HG03064 (cell line): Measurements from ENCODE around the gene COBLL1.
"Not testable (repeated sequence)": the region's sequence is repeated elsewhere in the genome, so short reads cannot be mapped to it uniquely, and the experiment has no call there.

ENCODE experiments used
- ATAC-seq: cut with Tn5 transposase; IDR thresholded peaks from one replicate; pipeline ENCODE4 v1.9.1; 2021; ENCODE audit warnings: low read depth; ENCODE audit not compliant: unreplicated experiment

COBLL1 gene, protein sequence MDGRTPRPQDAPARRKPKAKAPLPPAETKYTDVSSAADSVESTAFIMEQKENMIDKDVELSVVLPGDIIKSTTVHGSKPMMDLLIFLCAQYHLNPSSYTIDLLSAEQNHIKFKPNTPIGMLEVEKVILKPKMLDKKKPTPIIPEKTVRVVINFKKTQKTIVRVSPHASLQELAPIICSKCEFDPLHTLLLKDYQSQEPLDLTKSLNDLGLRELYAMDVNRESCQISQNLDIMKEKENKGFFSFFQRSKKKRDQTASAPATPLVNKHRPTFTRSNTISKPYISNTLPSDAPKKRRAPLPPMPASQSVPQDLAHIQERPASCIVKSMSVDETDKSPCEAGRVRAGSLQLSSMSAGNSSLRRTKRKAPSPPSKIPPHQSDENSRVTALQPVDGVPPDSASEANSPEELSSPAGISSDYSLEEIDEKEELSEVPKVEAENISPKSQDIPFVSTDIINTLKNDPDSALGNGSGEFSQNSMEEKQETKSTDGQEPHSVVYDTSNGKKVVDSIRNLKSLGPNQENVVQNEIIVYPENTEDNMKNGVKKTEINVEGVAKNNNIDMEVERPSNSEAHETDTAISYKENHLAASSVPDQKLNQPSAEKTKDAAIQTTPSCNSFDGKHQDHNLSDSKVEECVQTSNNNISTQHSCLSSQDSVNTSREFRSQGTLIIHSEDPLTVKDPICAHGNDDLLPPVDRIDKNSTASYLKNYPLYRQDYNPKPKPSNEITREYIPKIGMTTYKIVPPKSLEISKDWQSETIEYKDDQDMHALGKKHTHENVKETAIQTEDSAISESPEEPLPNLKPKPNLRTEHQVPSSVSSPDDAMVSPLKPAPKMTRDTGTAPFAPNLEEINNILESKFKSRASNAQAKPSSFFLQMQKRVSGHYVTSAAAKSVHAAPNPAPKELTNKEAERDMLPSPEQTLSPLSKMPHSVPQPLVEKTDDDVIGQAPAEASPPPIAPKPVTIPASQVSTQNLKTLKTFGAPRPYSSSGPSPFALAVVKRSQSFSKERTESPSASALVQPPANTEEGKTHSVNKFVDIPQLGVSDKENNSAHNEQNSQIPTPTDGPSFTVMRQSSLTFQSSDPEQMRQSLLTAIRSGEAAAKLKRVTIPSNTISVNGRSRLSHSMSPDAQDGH

GRCh38 chr2:164841719-164842623 is at the start of gene COBLL1:
Gene COBLL1 (minus strand): TSS chr2:164841823. CDS start chr2:164841196, 627 bp downstream.
- ATAC-seq, result peak; percentile 54

DNA sequence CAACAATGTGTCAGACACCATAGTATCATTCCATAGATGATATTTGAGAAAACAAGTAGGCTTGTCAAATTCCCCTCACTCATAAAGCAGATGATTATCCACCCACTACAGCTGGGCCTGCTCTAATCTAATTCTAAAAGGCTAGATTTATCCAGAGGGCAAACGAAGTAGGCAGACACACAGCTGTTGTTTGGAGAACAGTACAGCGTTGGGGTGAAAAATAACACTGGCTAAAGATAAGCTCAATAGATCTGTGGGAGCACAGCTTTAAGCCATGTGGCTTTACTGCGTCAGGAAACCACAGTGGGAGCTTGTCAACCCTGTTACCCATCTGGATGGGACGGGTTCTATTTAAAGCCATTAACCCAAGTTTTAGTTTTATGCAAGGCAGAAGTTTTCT is 48.9 kb upstream of the COBLL1 start:
- no peak for ATAC-seq

- no peak for ATAC-seq
These were observed 47.0 kb upstream of the COBLL1 start for GRCh38 chr2:164888592-164888991.

DNA sequence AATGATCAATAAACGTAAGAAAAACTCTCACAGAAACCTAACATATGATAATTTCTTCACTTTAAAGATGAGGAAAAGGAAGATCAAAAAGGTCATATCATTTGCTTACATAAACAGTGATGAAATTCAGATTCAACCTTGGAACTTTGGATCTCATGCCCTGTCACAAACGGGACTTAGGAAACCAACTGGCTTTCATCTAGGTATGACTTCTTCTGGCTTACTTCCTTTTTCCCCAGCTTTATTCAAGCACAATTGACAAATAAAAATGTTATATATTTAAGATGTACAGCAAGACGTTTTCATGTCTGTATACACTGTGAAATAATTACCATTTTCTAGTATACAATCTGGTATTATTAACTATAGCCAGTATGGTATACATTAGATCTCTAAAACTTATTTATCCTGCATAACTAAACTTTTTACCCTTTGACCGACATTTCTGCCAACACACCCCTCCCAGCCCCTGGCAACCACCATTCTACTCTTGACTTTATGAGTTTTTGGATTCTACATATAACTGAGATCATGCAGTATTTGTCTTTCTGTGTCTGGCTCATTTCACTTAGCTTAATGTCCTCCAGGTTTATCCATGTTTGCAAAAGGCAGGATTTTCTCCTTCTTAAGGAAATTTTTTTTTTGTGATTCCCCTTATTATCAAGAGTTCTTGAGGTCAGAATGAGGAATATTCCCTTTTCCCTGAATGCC is 46.0 kb upstream of the COBLL1 start:
- ATAC-seq, result no peak

GRCh38 chr2:164882276-164882675 is 40.7 kb upstream of the COBLL1 start:
- no peak for ATAC-seq

DNA sequence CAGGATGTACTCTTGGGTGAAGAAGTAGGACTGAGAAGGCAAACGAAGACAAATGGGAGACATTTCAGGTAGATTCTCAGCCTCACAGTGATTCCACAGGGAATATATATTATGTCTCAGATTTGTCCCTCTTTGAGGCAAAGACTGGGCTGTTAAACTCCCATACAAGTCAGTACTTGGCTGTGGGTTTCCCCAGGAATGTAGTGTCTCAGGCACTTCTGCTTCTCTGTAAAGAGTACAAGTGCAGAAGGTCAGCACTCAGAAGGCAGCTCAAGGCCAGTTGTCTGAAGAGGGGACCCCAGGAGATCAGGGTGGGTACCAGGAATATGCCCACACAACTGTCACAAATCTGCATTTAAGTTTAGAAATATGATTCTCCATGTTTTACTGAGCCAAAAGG is 39.9 kb upstream of the COBLL1 start:
- ATAC-seq, result no peak

DNA sequence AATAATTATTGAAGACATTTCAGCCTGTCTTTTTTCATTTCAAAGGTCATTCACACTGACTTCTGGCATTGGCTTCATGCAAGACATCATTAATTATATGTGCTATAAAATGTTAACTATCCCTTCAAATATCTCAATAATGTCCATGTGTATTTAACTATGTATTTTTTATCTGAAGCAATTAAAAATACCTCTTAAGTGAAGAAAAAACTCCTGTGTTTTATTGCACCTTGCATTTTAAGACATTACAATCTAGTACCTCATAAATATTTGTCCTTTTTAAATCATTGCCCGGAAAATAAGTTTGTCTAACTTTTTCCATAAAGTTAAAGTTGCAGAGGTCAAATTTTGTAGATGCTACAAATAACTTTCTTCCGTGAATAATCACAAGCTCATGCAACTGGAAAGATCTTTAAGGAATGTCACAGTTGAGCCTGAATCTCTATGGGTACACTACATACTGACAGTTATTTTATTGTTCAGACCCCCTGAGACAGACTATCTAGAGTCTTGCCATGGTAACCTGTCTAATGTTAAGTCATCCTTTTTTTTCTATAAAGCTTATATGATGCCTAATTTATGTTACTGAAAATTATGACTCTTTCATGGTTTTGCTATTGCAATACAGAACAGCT is 38.4 kb upstream of the COBLL1 start:
- no peak for ATAC-seq

DNA sequence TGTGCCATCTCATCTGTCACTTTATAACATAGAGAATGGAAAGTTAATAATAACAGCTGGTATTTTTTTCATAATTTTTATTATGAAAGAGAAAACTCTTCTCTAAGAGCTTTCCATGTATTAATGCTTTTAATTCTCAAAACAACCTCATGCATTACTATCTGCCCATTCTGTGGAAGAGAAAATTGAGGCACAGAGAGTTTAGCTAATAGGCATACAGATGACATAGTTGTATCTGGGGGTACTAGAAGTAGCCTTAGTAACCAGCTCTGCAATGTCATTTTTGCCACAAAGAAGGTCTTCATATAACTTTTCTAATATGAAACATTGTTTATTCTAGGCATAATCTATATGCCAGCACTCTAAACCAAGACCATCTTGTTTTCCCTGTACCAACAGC is 36.3 kb upstream of the COBLL1 start:
- no peak for ATAC-seq

DNA sequence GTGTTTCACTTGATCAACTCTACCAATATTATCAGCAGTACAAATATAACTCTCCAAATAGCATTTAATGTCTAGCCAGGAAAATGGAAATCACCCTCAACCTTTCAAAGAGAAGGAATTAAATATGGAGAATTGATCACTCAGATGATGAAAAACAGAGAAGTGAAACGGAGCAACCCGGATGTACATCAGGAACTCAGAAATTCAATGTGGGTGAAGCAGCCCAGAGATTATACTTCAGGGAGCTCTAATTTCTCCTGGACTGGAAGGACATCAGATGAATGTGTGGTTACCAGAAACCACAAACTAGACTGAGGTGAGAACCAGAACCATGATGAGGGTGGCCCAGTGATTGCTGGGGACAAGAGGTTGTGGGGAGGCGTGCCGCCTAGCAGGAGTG is 35.5 kb upstream of the COBLL1 start:
- no peak for ATAC-seq

- no peak for ATAC-seq
These were observed 33.9 kb upstream of the COBLL1 start for GRCh38 chr2:164875334-164876205.

DNA sequence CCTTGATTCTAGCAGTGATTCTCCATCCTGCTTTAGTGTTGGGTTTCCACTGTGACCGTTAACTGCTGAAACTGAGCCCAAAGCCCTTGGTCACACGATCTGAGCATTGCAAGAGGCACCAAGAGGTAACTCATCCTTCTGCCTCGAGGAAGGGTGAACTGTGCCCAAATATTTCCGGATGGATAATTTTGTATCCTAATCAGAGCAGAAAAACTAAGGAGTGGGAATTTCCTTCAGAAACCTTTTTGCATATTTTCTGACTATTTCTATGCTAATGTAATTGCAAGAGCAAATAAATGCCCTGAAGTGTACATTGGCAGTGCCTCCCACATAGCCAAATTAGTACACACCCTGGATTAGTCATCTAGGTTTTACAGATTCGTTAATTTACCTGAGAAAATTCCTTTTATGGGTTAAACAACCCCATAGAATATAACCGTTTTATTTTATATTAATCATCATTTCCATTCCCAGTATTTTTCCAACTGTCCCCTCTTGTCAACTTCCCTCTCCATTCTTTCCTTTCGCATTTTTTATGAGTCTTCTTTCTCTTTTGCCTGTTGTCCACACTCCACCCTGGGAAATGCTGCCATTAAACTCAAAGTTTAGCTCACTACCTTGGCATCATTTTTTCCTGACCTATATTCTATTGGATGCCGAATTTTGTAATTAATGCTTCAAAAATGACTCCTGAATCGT is 31.7 kb upstream of the COBLL1 start:
- no peak for ATAC-seq

DNA sequence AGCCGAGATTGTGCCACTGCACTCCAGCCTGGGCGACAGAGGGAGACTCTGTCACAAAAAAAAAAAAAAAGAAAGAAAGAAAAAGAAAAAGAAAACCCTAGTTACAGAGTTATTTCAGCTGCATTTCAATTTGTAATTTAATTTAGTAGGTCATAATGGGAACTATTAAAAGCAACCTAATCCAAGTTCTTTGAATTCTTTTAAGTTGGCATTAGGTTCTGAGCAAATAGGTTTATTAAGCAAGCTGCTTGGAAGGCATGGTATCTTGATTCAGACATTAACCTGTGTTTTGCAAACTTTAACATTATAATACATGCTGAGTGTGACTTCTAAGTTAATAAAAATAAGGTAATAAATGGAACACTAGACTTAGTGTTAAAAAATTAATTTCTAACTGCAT is 29.8 kb upstream of the COBLL1 start:
- ATAC-seq, result no peak

GRCh38 chr2:164869420-164869772 is 27.8 kb upstream of the COBLL1 start:
- no peak for ATAC-seq

DNA sequence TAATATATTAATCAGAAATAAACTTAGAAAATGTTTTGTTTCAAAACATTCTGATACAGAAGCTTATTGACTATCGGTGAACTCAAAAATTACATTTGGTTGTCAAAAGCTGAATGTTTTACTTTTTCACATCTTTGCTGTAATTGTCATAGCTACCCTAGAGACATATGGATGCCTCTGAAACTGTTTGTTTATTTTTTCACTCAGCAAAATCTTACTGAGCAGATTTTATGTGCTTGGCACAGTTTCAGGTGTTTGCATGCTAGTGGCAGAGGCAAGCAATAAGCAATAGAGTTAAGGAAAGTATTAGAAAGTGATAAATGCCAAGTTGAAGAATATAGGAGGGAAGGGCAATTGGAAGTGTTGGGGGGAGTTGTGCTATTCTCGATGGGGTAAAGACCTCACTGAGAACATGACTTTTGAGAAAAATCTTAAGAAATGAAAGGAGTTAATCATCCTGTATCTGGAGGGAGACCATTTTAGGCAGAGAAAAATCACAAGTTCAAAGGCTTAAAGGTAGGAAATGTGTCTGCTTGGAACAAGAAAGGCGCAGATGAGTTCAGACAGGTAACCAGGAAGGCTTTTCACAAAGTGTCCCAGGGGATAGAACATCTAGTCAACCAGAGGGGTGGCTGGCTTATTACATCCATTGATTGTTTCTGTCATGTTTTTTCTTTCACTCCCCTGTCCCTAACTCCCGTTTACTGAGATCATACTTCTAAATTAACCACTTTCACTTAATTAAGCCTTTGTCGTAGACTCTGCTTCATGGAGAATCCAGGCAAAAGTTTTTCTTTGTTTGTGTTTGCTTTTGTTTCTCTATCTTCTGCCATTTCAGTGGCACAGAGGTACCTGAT is 27.2 kb upstream of the COBLL1 start:
- no peak for ATAC-seq

DNA sequence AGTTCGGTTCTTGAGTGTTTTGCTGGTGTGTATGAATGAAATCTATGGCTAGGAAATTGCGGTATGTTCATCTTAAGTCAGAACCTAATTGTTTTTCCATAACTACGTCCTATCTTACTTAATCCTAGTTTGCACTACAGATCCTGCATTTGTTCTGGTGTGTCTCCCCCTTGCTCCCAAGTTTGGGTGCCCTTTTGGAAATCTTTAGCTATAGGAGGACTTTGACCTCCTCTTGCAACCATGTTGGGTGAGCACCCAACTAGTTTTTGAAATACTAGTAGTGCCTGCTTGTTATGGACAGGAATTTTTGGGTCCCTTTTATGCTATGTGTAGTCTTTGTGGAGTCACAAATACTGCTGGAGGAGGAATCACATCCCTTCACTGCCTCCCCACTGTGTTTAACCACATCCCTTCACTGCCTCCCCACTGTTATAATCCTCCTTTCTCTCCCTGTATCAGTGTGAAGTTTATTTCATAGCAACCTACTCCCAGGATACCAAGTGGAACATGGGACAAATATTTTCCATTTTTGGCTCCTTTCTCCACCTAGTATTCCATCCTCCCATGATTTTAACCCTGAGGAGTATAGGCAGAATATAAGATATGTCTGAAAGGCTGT is 26.3 kb upstream of the COBLL1 start:
- ATAC-seq, result no peak

DNA sequence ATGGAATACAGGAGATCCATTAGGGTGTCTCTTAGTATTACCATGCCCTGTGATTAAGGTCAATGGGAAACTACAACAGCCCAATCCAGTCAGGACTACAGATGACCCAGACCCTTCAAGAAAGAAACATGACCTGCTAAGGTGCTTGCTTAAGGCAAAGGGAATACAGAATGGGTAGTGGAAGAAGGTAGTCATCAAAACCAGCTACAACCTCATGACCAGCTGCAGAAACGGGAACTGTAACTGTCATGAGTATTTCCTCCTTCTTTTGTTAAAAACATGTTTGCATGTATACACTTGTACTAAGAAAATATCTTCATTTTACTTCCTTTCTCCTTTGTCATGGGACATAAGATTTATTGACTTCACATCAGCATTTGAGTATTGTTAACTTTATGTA is 24.8 kb upstream of the COBLL1 start:
- not testable (repeated sequence) for ATAC-seq
